ENCODE results near the gene OR51V1.

Gene OR51V1

DNA sequence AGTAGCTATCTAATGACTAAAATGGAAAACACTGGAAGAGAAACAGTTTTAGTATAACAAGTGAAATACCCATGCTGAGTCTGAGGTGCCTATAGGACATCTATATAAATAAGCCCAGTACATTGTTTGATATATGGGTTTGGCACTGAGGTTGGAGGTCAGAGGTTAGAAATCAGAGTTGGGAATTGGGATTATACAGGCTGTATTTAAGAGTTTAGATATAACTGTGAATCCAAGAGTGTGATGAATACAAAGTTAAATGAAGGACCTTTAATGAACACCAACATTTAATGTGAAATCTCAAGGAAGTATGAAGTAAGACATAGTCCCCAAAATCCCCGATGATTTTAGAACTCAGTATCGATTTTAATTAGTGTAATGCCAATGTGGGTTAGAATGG lies 36.9 kb upstream of the OR51V1 start:
- Histone ChIP-seq H3K27me3 (ENCODE audit: control insufficient read depth, low read length) (no peaks in the 10 kb centered on the region), H3K4me3 (ENCODE audit: low read length) (no peak overlapping the region), H3K4me1 (ENCODE audit: control insufficient read depth, low read length) (no peaks in the 10 kb centered on the region), H3K9me2 (replicated peaks; ENCODE audit: control insufficient read depth, low read length) (no peaks in the 10 kb centered on the region), H3K79me2 (ENCODE audit: control insufficient read depth, low read length) (no peaks in the 10 kb centered on the region), H3K9me3 (ENCODE audit: control insufficient read depth, insufficient read depth, low read length) (no peaks in the 10 kb centered on the region), H3F3A (ENCODE audit: control insufficient read depth, insufficient read depth) (no peaks in the 10 kb centered on the region), H3K27ac (ENCODE audit: low read depth, low read length) (no peak overlapping the region), H3K36me3 (ENCODE audit: control insufficient read depth, low read length) (no peaks in the 10 kb centered on the region), H3K4me2 (ENCODE audit: low read length) (no peak overlapping the region), H4K20me1 (ENCODE audit: control insufficient read depth, insufficient read depth, low read depth, low read length) (no peaks in the 10 kb centered on the region)
- no peak for TF ChIP-seq EZH2phosphoT487 (IDR thresholded peaks at IDR 0.05; ENCODE audit: borderline replicate concordance, low read length)
- TF ChIP-seq, protein P1, sequence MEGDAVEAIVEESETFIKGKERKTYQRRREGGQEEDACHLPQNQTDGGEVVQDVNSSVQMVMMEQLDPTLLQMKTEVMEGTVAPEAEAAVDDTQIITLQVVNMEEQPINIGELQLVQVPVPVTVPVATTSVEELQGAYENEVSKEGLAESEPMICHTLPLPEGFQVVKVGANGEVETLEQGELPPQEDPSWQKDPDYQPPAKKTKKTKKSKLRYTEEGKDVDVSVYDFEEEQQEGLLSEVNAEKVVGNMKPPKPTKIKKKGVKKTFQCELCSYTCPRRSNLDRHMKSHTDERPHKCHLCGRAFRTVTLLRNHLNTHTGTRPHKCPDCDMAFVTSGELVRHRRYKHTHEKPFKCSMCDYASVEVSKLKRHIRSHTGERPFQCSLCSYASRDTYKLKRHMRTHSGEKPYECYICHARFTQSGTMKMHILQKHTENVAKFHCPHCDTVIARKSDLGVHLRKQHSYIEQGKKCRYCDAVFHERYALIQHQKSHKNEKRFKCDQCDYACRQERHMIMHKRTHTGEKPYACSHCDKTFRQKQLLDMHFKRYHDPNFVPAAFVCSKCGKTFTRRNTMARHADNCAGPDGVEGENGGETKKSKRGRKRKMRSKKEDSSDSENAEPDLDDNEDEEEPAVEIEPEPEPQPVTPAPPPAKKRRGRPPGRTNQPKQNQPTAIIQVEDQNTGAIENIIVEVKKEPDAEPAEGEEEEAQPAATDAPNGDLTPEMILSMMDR (IDR thresholded peaks at IDR 0.05; ENCODE audit: low read depth, low read length, poor library complexity, severe bottlenecking) = no peak

DNA sequence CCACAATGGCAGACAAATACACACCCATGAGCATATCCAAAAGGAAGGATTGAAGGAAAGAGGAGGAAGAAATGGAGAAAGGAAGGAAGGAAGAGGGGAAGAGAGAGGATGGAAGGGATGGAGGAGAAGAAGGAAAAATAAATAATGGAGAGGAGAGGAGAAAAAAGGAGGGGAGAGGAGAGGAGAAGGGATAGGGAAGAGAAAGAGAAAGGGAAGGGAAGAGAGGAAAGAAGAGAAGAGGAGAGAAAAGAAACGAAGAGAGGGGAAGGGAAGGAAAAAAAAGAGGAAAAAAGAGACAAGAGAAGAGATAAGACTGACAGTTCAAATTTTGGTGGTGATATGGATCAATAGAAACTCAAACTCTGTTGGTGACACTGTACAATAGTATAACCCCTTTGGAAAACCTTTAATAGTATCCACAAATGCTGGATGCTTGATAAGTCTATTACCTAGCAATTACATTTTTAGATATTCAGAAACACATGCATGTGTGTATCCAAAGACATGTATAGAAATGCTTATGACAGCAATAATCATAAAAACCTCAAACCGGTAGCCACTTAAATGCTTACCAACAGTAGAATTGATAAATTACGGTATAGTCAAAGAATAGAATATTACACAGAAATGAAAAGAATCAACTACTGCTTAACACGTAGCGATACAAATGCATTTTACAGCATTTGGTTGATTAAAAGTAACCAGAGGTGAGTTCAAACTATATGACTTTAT lies 35.0 kb upstream of the OR51V1 start:
- H3K9me2 ChIP-seq (replicated peaks; ENCODE audit: control insufficient read depth, low read length) = no peaks in the 10 kb centered on the region
- H3F3A ChIP-seq (ENCODE audit: control insufficient read depth, insufficient read depth) = no peaks in the 10 kb centered on the region
- H3K27me3 ChIP-seq (ENCODE audit: control insufficient read depth, low read length) = no peaks in the 10 kb centered on the region
- H3K27ac ChIP-seq (ENCODE audit: low read depth, low read length) = no peak overlapping the region
- H3K4me2 ChIP-seq (ENCODE audit: low read length) = no peak overlapping the region
- H3K4me1 ChIP-seq (ENCODE audit: control insufficient read depth, low read length) = no peaks in the 10 kb centered on the region
- H3K79me2 ChIP-seq (ENCODE audit: control insufficient read depth, low read length) = no peaks in the 10 kb centered on the region
- H3K36me3 ChIP-seq (ENCODE audit: control insufficient read depth, low read length) = no peaks in the 10 kb centered on the region
- no peak for TF ChIP-seq EZH2phosphoT487 (IDR thresholded peaks at IDR 0.05; ENCODE audit: borderline replicate concordance, low read length)
- no peaks in the 10 kb centered on the region for H4K20me1 ChIP-seq (ENCODE audit: control insufficient read depth, insufficient read depth, low read depth, low read length)
- no peak overlapping the region for H3K4me3 ChIP-seq (ENCODE audit: low read length)
- no peaks in the 10 kb centered on the region for H3K9me3 ChIP-seq (ENCODE audit: control insufficient read depth, insufficient read depth, low read length)

DNA sequence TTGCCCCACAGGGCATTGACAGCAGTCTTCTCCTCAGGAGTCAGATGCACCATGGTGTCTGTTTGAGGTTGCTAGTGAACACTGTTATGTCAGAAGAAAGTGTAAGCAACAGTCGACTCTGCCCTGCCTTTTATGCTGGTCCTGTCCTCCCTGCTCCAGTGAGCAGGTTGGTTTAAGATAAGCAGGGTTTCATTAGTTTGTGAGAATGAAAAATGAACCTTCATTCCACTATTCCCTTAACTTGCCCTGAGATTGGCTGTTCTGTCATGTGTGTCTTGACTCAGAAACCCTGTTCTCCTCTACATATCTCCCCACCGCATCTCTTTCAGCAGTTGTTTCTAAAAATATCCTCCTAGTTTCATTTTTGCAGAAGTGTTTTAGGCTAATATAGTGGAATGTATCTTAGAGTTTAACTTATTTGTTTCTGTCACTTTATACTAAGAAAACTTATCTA lies 33.9 kb upstream of the OR51V1 start, which contains the start of gene HBD:
Gene HBD (minus strand): TSS at position 103 of the 454 bp plus-strand sequence. CDS start 50 bp downstream, at position 53.
- Histone ChIP-seq H3F3A (ENCODE audit: control insufficient read depth, insufficient read depth) (no peaks in the 10 kb centered on the region), H3K4me1 (ENCODE audit: control insufficient read depth, low read length) (no peaks in the 10 kb centered on the region), H4K20me1 (ENCODE audit: control insufficient read depth, insufficient read depth, low read depth, low read length) (no peaks in the 10 kb centered on the region), H3K9me2 (replicated peaks; ENCODE audit: control insufficient read depth, low read length) (no peaks in the 10 kb centered on the region), H3K4me3 (ENCODE audit: low read length) (no peak within 1 kb of the TSS), H3K27me3 (ENCODE audit: control insufficient read depth, low read length) (no peaks in the 10 kb centered on the region), H3K9me3 (ENCODE audit: control insufficient read depth, insufficient read depth, low read length) (no peaks in the 10 kb centered on the region), H3K4me2 (ENCODE audit: low read length) (no peak within 1 kb of the TSS), H3K36me3 (ENCODE audit: control insufficient read depth, low read length) (no peaks in the 10 kb centered on the region), H3K27ac (ENCODE audit: low read depth, low read length) (no peak within 1 kb of the TSS), H3K79me2 (ENCODE audit: control insufficient read depth, low read length) (no peaks in the 10 kb centered on the region)
- TF ChIP-seq, protein P1 (IDR thresholded peaks at IDR 0.05; ENCODE audit: low read depth, low read length, poor library complexity, severe bottlenecking) = no peak
- TF ChIP-seq EZH2phosphoT487 (IDR thresholded peaks at IDR 0.05; ENCODE audit: borderline replicate concordance, low read length) = no peak

DNA sequence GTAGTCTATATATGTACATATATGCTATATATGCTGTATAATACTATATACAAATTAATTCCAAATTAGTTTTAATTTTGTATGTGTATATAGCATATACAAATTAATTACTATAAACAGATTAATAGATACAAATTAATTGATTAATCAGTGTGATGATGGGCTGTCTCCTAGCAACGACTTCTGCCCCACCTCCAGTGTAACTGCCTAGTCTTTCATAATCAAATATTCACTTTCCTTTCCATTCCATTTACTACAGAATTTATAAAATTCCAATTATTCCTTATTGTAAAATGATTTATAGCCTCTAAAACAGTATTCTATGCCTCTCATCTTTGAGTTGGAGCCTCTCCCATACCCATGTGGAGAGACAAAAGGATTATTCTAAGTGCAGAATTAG lies 32.8 kb upstream of the OR51V1 start:
- Histone ChIP-seq H3K27me3 (ENCODE audit: control insufficient read depth, low read length) (no peaks in the 10 kb centered on the region), H3K36me3 (ENCODE audit: control insufficient read depth, low read length) (no peaks in the 10 kb centered on the region), H3K9me3 (ENCODE audit: control insufficient read depth, insufficient read depth, low read length) (no peaks in the 10 kb centered on the region), H3K79me2 (ENCODE audit: control insufficient read depth, low read length) (no peaks in the 10 kb centered on the region), H3K9me2 (replicated peaks; ENCODE audit: control insufficient read depth, low read length) (no peaks in the 10 kb centered on the region), H3K4me2 (ENCODE audit: low read length) (no peak overlapping the region), H3K27ac (ENCODE audit: low read depth, low read length) (no peak overlapping the region), H3K4me1 (ENCODE audit: control insufficient read depth, low read length) (no peaks in the 10 kb centered on the region), H3F3A (ENCODE audit: control insufficient read depth, insufficient read depth) (no peaks in the 10 kb centered on the region), H3K4me3 (ENCODE audit: low read length) (no peak overlapping the region), H4K20me1 (ENCODE audit: control insufficient read depth, insufficient read depth, low read depth, low read length) (no peaks in the 10 kb centered on the region)
- no peak for TF ChIP-seq EZH2phosphoT487 (IDR thresholded peaks at IDR 0.05; ENCODE audit: borderline replicate concordance, low read length)
- TF ChIP-seq, protein P1 (IDR thresholded peaks at IDR 0.05; ENCODE audit: low read depth, low read length, poor library complexity, severe bottlenecking) = no peak

All from DOHH2 (cell line).